TTC549 (cell line): ENCODE results near the gene HOXD12.

Experiments
- FAIRE-seq: peaks from 2 replicates; lab custom pipeline; 2012; peaks lifted over from hg19 to GRCh38; lab: Jason Lieb, UNC

Gene HOXD12

GRCh38 chr2:176149481-176149938 is 49.9 kb downstream of the HOXD12 start:
- FAIRE-seq, result no peak

GRCh38 chr2:176149939-176150583 is 50.5 kb downstream of the HOXD12 start:
- FAIRE-seq, result no peak

DNA sequence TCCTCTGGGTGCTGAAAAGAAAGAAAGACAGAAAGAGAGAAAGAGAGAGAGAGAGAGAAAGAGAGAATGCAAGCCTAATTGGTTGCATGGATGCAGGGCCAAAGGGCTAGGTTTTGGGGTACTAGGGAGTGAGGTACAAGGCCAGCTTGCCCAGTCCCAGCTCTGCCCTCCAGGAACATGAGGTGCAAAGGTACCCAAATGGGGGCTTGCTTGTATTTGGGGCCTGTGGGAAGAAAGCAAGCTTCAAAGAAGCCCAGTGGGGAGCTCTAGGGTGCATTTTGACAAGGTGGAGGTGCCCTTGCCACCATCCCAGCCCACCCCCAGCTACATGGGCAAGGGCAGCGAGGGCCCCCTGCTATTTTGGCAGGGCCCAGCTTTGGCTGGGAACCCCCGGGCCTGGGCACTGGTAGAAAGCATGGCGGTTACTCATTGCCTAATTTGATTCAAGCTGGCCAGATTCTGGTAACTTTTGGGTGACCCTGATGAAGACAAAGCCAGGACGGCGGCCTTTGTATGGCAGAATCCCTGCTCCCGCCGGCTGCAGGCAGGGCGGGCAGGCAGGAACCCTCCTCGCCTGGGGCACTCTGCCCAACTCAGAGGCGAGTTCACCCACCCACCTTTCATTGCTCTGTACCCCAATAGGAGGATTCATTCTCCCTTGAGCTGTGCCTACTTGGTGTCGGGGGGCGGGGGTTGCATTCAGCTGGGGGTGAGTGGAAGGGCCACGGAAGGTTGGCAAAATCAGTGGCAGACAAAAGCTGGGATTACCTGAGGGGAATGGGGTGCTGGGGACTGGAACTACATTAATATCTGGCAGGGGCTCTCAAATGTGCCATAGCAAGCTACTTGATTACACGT is 51.2 kb downstream of the HOXD12 start:
- no peak for FAIRE-seq

- FAIRE-seq, result no peak
Observed at GRCh38 chr2:176151442-176152287, 52.1 kb downstream of the HOXD12 start, which contains the start of gene HOXD4. TSS of gene HOXD4 (plus strand) at chr2:176151550. CDS start at chr2:176151634, 84 bp downstream.
